Activated T-cell treated with anti-CD3 and anti-CD28 coated beads for 24 hours (primary cell): ENCODE results near the gene ASRGL1.
A peak's percentile ranks its signal among the peaks of the same experiment; 100 is the strongest.
"Not testable (repeated sequence)": the region's sequence is repeated elsewhere in the genome, so short reads cannot be mapped to it uniquely, and the experiment has no call there.

Experiments used
- DNase-seq: peaks from one replicate; pipeline ENCODE4 v3.0.0-alpha.2; 2020; ENCODE audit warnings: low read depth

ASRGL1 gene

GRCh38 chr11:62352355-62353336 is 15.4 kb downstream of the ASRGL1 start:
- DNase-seq: no peak

- no peak for DNase-seq
These were observed 16.6 kb downstream of the ASRGL1 start for GRCh38 chr11:62353841-62354240.

GRCh38 chr11:62358273-62358672 is 21.0 kb downstream of the ASRGL1 start:
- no peak for DNase-seq

GRCh38 chr11:62359475-62359874 is 22.2 kb downstream of the ASRGL1 start:
- DNase-seq: no peak

- DNase-seq: no peak
These were observed 23.4 kb downstream of the ASRGL1 start for GRCh38 chr11:62360685-62361084.

GRCh38 chr11:62368861-62369477 is 31.7 kb downstream of the ASRGL1 start:
- DNase-seq: not testable (repeated sequence)

GRCh38 chr11:62370743-62371440 is 33.6 kb downstream of the ASRGL1 start:
- peak; percentile 28 for DNase-seq

GRCh38 chr11:62372871-62373270 is 35.6 kb downstream of the ASRGL1 start:
- DNase-seq: no peak

GRCh38 chr11:62373464-62374119 is 36.3 kb downstream of the ASRGL1 start:
- DNase-seq: no peak

- no peak for DNase-seq
These were observed 37.6 kb downstream of the ASRGL1 start for GRCh38 chr11:62374801-62375200.

GRCh38 chr11:62378459-62379063 is 41.3 kb downstream of the ASRGL1 start:
- DNase-seq: not testable (repeated sequence)

GRCh38 chr11:62379586-62379985 is 42.3 kb downstream of the ASRGL1 start:
- DNase-seq: not testable (repeated sequence)

GRCh38 chr11:62380821-62381245 is 43.6 kb downstream of the ASRGL1 start:
- peak; percentile 36 for DNase-seq

GRCh38 chr11:62383822-62384221 is 46.6 kb downstream of the ASRGL1 start:
- DNase-seq: no peak

GRCh38 chr11:62386083-62386482 is 48.8 kb downstream of the ASRGL1 start:
- not testable (repeated sequence) for DNase-seq

GRCh38 chr11:62387381-62387780 is 50.1 kb downstream of the ASRGL1 start:
- DNase-seq: no peak

GRCh38 chr11:62388999-62389398 is 51.8 kb downstream of the ASRGL1 start:
- no peak for DNase-seq

GRCh38 chr11:62390237-62390636 is 53.0 kb downstream of the ASRGL1 start:
- no peak for DNase-seq

- DNase-seq: no peak
These were observed 53.5 kb downstream of the ASRGL1 start for GRCh38 chr11:62390722-62391121.

GRCh38 chr11:62391642-62392425 is 54.6 kb downstream of the ASRGL1 start:
- DNase-seq: no peak

GRCh38 chr11:62392506-62392905 is 55.3 kb downstream of the ASRGL1 start:
- DNase-seq: no peak
